Upper lobe of right lung (tissue), 1 donor: Measurements from ENCODE around the gene ARID3B. TPM values are rescaled to one million over a fixed set of nuclear protein-coding genes. Genes with fewer than 3 reads are reported as not detected.

Experiments
- ATAC-seq: fragments of 200-7000 bp; cut with Tn5 transposase; one replicate; pipeline ENCODE4 v1.9.1; 2020; ENCODE audit warnings: mild to moderate bottlenecking, moderate library complexity
- DNase-seq: peaks from one replicate; pipeline ENCODE4 v3.0.0-alpha.2; 2020
- H3K27ac ChIP-seq: fragments of 200-600 bp; one replicate; pipeline ENCODE4 v1.8.0; 2022
- H3K27me3 ChIP-seq: fragments of 200-600 bp; one replicate; pipeline ENCODE4 v1.8.0; 2022; ENCODE audit warnings: mild to moderate bottlenecking
- H3K36me3 ChIP-seq: fragments of 200-600 bp; one replicate; pipeline ENCODE4 v1.8.0; 2022
- H3K4me1 ChIP-seq: fragments of 200-600 bp; one replicate; pipeline ENCODE4 v1.8.0; 2022
- H3K4me3 ChIP-seq: fragments of 200-600 bp; one replicate; pipeline ENCODE4 v1.8.0; 2022; ENCODE audit warnings: mild to moderate bottlenecking
- H3K9me3 ChIP-seq: fragments of 200-600 bp; one replicate; pipeline ENCODE4 v1.8.0; 2022
- CTCF ChIP-seq: fragments of 200-600 bp; IDR thresholded peaks from one replicate; pipeline ENCODE4 v1.8.0; 2022; ENCODE audit warnings: antibody characterized with exemption
- intact Hi-C: fragments of 100-400 bp; cut with DNase I; formaldehyde crosslinking; loops from one replicate; pipeline ENCODE4 v1.11.0; 2022
- total RNA-seq: library from RNA; stranded (reverse); fragmentation: NEBNext Ultra II Directional; extraction: Animal tissue kit (Norgen Biotek cat#: 25700); gene quantifications from one replicate; pipeline ENCODE4 v1.2.1, GENCODE V29; 2021
- donor health status: DM: no; HTN: yes; CAD: no; lungs with severe emphysema.

ARID3B gene
- total RNA-seq, 1 donor from 2014 or later = 10.7 TPM

GRCh38 chr15:74609938-74610301, 68.9 kb downstream of the ARID3B start:
- no peaks in the 10 kb centered on the region for H3K4me1 ChIP-seq
- no peak overlapping the region for H3K27ac ChIP-seq
- no peaks in the 10 kb centered on the region for H3K36me3 ChIP-seq
- no peak for TF ChIP-seq CTCF
- no peaks in the 10 kb centered on the region for H3K9me3 ChIP-seq
- H3K27me3 ChIP-seq = no peaks in the 10 kb centered on the region
- intact Hi-C loops = no loop called here
- no peak overlapping the region for H3K4me3 ChIP-seq
- DNase-seq = no peak
- no peak for ATAC-seq

- Histone ChIP-seq H3K27ac (no peak overlapping the region), H3K4me1 (no peaks in the 10 kb centered on the region), H3K27me3 (no peaks in the 10 kb centered on the region), H3K9me3 (no peaks in the 10 kb centered on the region), H3K36me3 (no peaks in the 10 kb centered on the region), H3K4me3 (no peak overlapping the region)
- ATAC-seq = no peak
- DNase-seq = no peak
- intact Hi-C loops = no loop called here
- TF ChIP-seq CTCF = no peak
These were observed 69.4 kb downstream of the ARID3B start for GRCh38 chr15:74610302-74610951.

GRCh38 chr15:74611341-74611740, 70.3 kb downstream of the ARID3B start:
- TF ChIP-seq CTCF = no peak
- Histone ChIP-seq H3K27me3 (no peaks in the 10 kb centered on the region), H3K27ac (no peak overlapping the region), H3K36me3 (no peaks in the 10 kb centered on the region), H3K4me3 (no peak overlapping the region), H3K9me3 (no peaks in the 10 kb centered on the region), H3K4me1 (no peaks in the 10 kb centered on the region)
- ATAC-seq (no peak), DNase-seq (no peak)
- intact Hi-C loops = no loop called here

DNA sequence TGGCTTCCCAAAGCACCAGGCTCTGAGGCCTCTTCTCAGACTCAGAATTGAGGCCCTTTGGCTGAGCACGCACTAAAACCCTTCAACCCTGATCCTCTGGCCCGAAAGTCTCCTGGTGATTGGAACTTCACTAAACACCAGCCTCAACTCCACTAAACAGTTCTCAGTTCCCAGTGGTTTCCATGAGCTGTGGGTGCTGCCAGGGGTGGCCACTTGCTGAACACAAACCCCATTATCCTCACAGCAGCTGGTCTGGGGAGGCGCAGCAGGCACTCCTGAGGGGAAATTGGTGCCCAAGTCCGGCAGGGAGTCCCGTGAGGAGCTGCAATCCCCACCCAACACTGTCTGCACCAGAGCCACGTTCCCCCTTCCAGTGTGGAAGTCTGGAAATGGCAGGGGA, 70.8 kb downstream of the ARID3B start:
- no peaks in the 10 kb centered on the region for H3K36me3 ChIP-seq
- no peaks in the 10 kb centered on the region for H3K9me3 ChIP-seq
- DNase-seq (no peak), ATAC-seq (no peak)
- no peak overlapping the region for H3K4me3 ChIP-seq
- H3K27ac ChIP-seq = no peak overlapping the region
- intact Hi-C loops = no loop called here
- H3K4me1 ChIP-seq = peaks cover 4% of the 10 kb centered on the region
- TF ChIP-seq CTCF = no peak
- no peaks in the 10 kb centered on the region for H3K27me3 ChIP-seq

GRCh38 chr15:74612677-74613076, 71.7 kb downstream of the ARID3B start:
- DNase-seq = no peak
- no peaks in the 10 kb centered on the region for H3K36me3 ChIP-seq
- intact Hi-C loops = no loop called here
- ATAC-seq = no peak
- peaks cover 12% of the 10 kb centered on the region for H3K4me1 ChIP-seq
- no peaks in the 10 kb centered on the region for H3K9me3 ChIP-seq
- no peak for TF ChIP-seq CTCF
- no peak overlapping the region for H3K27ac ChIP-seq
- no peaks in the 10 kb centered on the region for H3K27me3 ChIP-seq
- no peak overlapping the region for H3K4me3 ChIP-seq
